Activated naive CD4-positive, alpha-beta T cell treated with Interleukin-2 at 50 U/mL for 16 hours (primary cell): ENCODE measurements around the gene HSPA6.
"Not testable (repeated sequence)": the region's sequence is repeated elsewhere in the genome, so short reads cannot be mapped to it uniquely, and the experiment has no call there.

Source experiments
- DNase-seq: peaks from one replicate; pipeline ENCODE4 v3.0.0-alpha.2; 2020

Gene HSPA6

GRCh38 chr1:161523817-161524741, at the start of gene HSPA6:
TSS of gene HSPA6 (plus strand) at chr1:161524540. CDS start at chr1:161524659, 119 bp downstream.
- DNase-seq: peak; percentile 70

- not testable (repeated sequence) for DNase-seq
These were observed 46.6 kb upstream of the HSPA6 start for GRCh38 chr1:161477711-161478110.

- no peak for DNase-seq
These were observed 45.4 kb upstream of the HSPA6 start for GRCh38 chr1:161478985-161479384.

GRCh38 chr1:161480381-161481035, 43.8 kb upstream of the HSPA6 start:
- DNase-seq: no peak

GRCh38 chr1:161481624-161482392, 42.5 kb upstream of the HSPA6 start:
- DNase-seq: no peak

DNA sequence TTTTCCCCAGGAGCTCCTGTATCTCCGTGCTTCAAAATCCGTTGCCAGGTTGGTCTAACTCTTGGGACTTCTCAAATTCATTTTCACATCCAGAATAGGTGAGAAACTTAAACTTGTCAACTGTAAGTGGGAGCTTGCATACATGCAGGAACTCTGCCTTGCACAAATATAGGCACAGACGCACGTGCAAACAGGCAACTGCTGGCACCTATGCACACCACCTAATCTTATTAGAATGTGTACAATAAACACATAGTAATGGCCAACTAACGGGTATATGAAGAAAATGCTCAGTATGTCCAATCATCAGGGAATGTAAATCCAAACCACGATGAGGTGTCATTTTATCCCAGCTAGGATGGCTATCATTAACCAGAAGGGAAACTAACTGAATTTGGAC, 41.7 kb upstream of the HSPA6 start:
- DNase-seq: no peak

DNA sequence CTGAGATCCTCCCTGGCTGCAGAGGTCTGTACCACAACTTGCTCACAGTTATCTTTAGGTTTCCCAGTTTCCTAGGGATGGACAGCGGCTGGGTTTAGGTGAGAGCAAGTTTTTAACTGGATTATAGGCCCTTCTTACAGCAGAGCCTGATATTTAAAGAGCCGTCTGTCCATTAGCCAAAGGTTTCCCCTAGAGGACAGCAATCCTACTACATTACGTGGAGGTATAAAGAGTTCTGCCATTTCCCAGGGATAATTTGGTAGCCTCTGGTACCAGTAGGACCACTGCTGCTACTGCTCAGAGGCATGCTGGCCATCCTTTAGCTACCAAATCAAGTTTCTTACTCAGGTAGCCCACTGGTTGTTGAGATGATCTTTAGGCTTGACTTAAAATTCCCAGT, 41.0 kb upstream of the HSPA6 start:
- DNase-seq: no peak

- no peak for DNase-seq
These were observed 39.7 kb upstream of the HSPA6 start for GRCh38 chr1:161484613-161485012.

GRCh38 chr1:161486806-161487741, 37.3 kb upstream of the HSPA6 start:
- peak; percentile 25 for DNase-seq

GRCh38 chr1:161491472-161491871, 32.9 kb upstream of the HSPA6 start:
- DNase-seq: no peak

DNA sequence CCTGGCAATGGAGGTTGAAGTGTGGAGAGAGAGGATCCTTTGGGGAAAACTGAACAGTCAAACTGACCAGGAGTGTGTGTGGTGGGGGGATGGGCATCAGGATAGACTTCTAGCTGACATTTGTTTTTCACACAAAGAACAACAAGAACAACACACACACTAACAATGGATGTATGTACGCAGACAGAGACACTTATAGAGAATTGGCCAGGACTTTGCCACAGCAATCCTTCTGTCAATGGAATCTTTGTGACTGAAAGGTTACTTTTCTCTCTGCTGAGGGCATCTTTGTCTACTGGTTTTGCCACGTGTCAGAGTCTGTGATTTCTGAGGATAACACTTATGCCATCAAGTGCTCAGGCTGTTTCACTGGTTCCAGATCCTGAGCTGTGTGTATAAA, 31.5 kb upstream of the HSPA6 start:
- no peak for DNase-seq

DNA sequence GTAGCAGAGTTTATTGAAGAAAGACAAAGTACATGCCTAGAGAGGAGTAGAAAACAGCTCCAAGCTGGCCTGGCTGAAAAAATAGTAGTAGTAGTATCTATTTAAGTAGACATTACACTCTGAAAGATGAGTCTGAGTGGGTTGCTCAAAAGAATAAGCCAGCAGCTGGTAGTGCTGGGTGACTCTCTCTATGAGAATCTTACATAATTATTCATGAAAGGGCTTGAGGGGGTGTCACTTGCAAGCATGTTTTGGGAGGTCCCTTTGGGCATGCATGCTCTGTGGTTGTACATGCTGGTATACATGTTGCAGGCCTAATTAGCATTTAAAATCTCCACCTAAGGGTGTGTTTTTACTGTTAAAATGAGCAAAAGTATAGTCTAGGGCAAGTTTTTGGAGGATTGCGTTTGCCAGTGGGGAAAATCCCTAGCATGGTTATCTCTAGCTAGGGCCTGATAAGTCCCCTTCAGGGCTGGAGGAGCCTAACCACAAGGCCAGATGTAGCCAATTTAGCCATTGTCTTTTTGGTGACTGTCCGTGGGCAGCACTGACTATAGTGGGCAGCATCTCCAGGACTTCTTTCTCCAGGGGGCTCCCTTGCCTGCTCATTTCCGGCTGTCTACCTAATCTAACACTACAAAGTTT, 30.1 kb upstream of the HSPA6 start:
- no peak for DNase-seq

GRCh38 chr1:161495490-161495889, 28.9 kb upstream of the HSPA6 start:
- DNase-seq: no peak

DNA sequence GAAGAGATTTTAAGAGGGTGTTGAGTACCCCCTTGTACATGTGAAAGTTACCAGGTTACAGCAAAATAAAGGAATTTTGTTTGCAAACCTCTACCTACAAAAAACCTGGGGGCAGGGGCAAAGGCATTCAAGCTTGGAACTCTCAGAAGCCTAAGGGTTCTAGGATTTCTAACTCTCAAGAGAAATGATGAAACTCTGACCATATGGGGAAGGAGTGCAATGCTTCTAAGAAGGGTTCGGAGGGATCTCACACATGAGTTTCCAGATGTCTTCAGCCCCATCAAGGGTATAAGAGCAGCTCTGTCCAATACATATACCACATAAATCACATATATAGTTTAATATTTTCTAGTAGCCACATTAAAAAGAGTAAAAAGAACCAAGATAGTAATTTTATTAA, 26.4 kb upstream of the HSPA6 start:
- no peak for DNase-seq

- no peak for DNase-seq
These were observed 25.7 kb upstream of the HSPA6 start for GRCh38 chr1:161498646-161499045.

DNA sequence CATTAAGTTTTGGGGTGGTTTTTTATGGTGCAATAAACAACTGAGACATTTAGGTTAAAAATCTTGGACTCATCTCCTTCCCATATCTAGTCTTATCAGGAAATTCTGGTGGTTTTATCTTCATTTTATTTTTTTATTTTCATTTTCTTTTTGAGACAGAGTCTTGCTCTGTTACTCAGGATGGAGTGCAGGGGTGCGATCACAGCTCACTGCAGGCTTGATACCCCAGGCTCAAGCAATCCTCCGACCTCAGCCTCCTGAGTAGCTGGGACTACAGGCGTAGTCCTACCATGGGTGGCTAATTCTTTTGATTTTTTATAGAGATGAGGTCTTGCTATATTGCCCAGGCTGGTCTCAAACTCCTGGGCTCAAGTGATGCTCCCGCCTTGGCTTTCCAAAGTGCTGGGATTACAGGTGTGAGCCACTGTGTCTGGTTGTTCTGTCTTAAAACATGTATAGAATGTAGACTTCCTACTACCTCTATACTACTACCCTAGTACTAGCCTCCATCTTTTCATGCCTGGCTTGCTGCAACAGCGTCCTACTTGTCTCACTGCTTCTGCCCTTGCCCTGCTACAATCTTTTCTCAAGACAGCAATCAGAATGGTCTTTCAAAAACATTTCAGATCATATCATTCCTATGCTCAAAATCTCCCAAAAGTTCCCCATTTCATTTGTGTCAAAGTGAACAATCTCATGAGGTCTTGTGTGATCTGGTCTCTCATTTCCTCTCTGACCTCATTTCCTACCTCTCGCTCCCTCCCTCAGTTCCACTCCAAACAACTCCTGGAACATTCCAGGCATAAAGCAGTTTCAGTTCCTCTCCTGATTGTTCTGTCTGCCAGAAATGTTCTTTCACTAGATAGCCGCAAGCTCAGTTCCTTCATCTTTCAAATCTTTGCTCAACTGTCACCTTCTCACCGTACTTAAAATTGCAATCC, 25.0 kb upstream of the HSPA6 start:
- DNase-seq: no peak

- DNase-seq: no peak
These were observed 23.1 kb upstream of the HSPA6 start for GRCh38 chr1:161501234-161501633.

GRCh38 chr1:161502181-161502580, 22.2 kb upstream of the HSPA6 start:
- no peak for DNase-seq

- DNase-seq: no peak
These were observed 21.5 kb upstream of the HSPA6 start for GRCh38 chr1:161502641-161503393.

GRCh38 chr1:161503394-161503748, 21.0 kb upstream of the HSPA6 start:
- DNase-seq: no peak
